HepG2 (cell line): Measurements from ENCODE around the gene TCAF1. TPM values are rescaled to one million over a fixed set of nuclear protein-coding genes. Genes with fewer than 3 reads are reported as not detected.
A peak's percentile ranks its signal among the peaks of the same experiment; 100 is the strongest.

Source experiments
- AGO2 ChIP-seq: fragments of 200-400 bp; formaldehyde crosslinking; optimal IDR thresholded peaks from 2 replicates; pipeline ENCODE3; 2017; ENCODE audit warnings: mild to moderate bottlenecking, low read depth, low read length, moderate library complexity
- FOXA3 ChIP-seq: IDR thresholded peaks from 2 replicates; pipeline ENCODE4 v1.6.1; 2016; ENCODE audit warnings: missing genetic modification reagents, missing compliant biosample characterization
- FOXK1 ChIP-seq: sonication (generic); formaldehyde crosslinking; IDR thresholded peaks from 2 replicates; pipeline ENCODE4 v1.4.0; 2020; ENCODE audit warnings: low read depth, missing genetic modification reagents, borderline replicate concordance
- NFYC ChIP-seq: IDR thresholded peaks from 2 replicates; pipeline ENCODE4 v1.6.1; 2016; ENCODE audit warnings: missing genetic modification reagents, missing compliant biosample characterization
- NR2C2 ChIP-seq: sonication (generic); formaldehyde crosslinking; IDR thresholded peaks from 2 replicates; pipeline ENCODE4 v1.4.0; 2020; ENCODE audit warnings: missing genetic modification reagents, mild to moderate bottlenecking, moderate library complexity, borderline replicate concordance
- NR2F1 ChIP-seq, 2 experiments: fragments of 450-650 bp in 1 of 2; formaldehyde crosslinking in 1 of 2; IDR thresholded peaks; 2 replicates each; pipeline versions ENCODE4 v1.5.0 to v1.6.1; 2016 to 2020; ENCODE audit warnings: mild to moderate bottlenecking in 1 of 2, missing compliant biosample characterization in 1 of 2, missing genetic modification reagents in 1 of 2, moderate library complexity in 1 of 2
- PPARG ChIP-seq: conservative IDR thresholded peaks from 2 replicates; pipeline ENCODE4 v1.6.1; 2016; ENCODE audit warnings: missing biosample characterization, missing genetic modification reagents
- TAF1 ChIP-seq: sonication (generic); formaldehyde crosslinking; IDR thresholded peaks from 2 replicates; pipeline ENCODE4 v1.4.0; 2020; ENCODE audit warnings: missing genetic modification reagents
- ZBTB7B ChIP-seq: sonication (generic); formaldehyde crosslinking; IDR thresholded peaks from 2 replicates; pipeline ENCODE4 v1.4.0; 2020; ENCODE audit warnings: missing genetic modification reagents
- ZNF225 ChIP-seq: sonication (generic); formaldehyde crosslinking; IDR thresholded peaks from 2 replicates; pipeline ENCODE4 v1.4.0; 2020; ENCODE audit warnings: mild to moderate bottlenecking, missing genetic modification reagents
- ZNF317 ChIP-seq: sonication (generic); formaldehyde crosslinking; IDR thresholded peaks from 2 replicates; pipeline ENCODE4 v1.5.0; 2020; ENCODE audit warnings: mild to moderate bottlenecking, missing genetic modification reagents
- ZNF383 ChIP-seq: sonication (generic); formaldehyde crosslinking; IDR thresholded peaks from 2 replicates; pipeline ENCODE4 v1.4.0; 2020; ENCODE audit warnings: missing genetic modification reagents, mild to moderate bottlenecking, borderline replicate concordance
- ZNF496 ChIP-seq: sonication (generic); formaldehyde crosslinking; IDR thresholded peaks from 2 replicates; pipeline ENCODE4 v1.8.1; 2023; ENCODE audit warnings: mild to moderate bottlenecking, moderate library complexity, missing genetic modification reagents; ENCODE audit not compliant: insufficient replicate concordance
- polyA plus RNA-seq, 8 experiments: library from polyadenylated mRNA; depleted of rRNA in 3 of 8; stranded (reverse) in 7 of 8; unstranded in 1 of 8; fragments of >200 nt; fragmentation: Illumina TruSeq in 4 of 8; extraction: Trizol in 4 of 8; gene quantifications; 2 replicates each; pipeline versions ENCODE4 v1.2.1 to v1.2.3, GENCODE V29; 2011 to 2016; ENCODE audit warnings: low read depth in 4 of 8, missing spikeins in 1 of 8, mixed read lengths in 1 of 8; ENCODE audit not compliant: insufficient read depth in 1 of 8
- total RNA-seq, 5 experiments: library from RNA; depleted of rRNA; stranded (reverse); fragments of >200 nt; fragmentation: Illumina TruSeq; extraction: Trizol; gene quantifications; 2 replicates each; pipeline ENCODE4 v1.2.3, GENCODE V29; 2016; ENCODE audit warnings: low read depth in 1 of 5
- TF ChIP-seq, protein P1 (sequence below): sonication (generic); formaldehyde crosslinking; conservative IDR thresholded peaks from 2 replicates; pipeline ENCODE4 v1.5.0; 2020; ENCODE audit warnings: missing genetic modification reagents
- TF ChIP-seq, protein P2 (sequence below): sonication (generic); formaldehyde crosslinking; IDR thresholded peaks from 2 replicates; pipeline ENCODE4 v1.5.0; 2020; ENCODE audit warnings: missing genetic modification reagents
- TF ChIP-seq, protein P3 (sequence below): sonication (generic); formaldehyde crosslinking; IDR thresholded peaks from 2 replicates; pipeline ENCODE4 v1.5.0; 2020; ENCODE audit warnings: mild to moderate bottlenecking, missing genetic modification reagents
- TF ChIP-seq, protein P4 (sequence below): sonication (generic); formaldehyde crosslinking; IDR thresholded peaks from 2 replicates; pipeline ENCODE4 v1.8.1; 2022; ENCODE audit warnings: low read depth, mild to moderate bottlenecking, missing genetic modification reagents
- TF ChIP-seq, protein P5 (sequence below): sonication (generic); formaldehyde crosslinking; IDR thresholded peaks from 2 replicates; pipeline ENCODE4 v1.4.0; 2020; ENCODE audit warnings: missing genetic modification reagents
- TF ChIP-seq, protein P6 (sequence below): sonication (generic); formaldehyde crosslinking; IDR thresholded peaks from 2 replicates; pipeline ENCODE4 v1.8.0; 2022; ENCODE audit warnings: mild to moderate bottlenecking, missing genetic modification reagents

TCAF1 gene
- total and polyA plus RNA-seq, 2 of the 13 experiments (the other 11 are each of a cell fraction or from before 2014, with no cell fraction given): 36.2 to 101 TPM

DNA sequence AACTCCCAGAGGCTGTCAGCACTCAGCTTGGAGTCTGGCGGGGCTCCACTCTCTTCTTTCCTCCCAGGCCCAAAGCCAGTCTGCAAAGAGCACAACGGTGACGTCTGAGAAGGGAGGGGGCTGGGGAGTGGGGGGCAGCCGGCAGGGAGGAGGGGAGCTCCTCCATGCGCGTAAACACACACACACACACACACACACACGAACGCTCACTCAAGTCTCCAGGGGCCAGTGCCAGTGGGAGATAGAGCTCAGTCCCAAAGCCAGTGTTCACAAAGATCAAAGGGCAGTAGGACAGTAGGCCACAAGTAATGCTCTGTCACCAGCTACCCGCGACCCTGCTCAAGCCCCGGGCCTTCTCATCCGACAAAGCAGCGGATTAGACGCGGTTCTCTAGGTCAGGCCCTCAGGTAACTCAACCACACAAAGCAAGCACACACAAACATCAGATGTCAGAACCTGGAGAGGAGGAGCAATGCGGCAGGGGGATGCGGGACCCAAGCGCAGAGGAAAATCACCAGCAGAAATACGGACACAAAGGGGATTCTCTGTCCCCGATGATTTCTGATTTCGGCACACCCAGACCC lies 19.9 kb downstream of the TCAF1 start (continued):
- TF ChIP-seq, protein P1, sequence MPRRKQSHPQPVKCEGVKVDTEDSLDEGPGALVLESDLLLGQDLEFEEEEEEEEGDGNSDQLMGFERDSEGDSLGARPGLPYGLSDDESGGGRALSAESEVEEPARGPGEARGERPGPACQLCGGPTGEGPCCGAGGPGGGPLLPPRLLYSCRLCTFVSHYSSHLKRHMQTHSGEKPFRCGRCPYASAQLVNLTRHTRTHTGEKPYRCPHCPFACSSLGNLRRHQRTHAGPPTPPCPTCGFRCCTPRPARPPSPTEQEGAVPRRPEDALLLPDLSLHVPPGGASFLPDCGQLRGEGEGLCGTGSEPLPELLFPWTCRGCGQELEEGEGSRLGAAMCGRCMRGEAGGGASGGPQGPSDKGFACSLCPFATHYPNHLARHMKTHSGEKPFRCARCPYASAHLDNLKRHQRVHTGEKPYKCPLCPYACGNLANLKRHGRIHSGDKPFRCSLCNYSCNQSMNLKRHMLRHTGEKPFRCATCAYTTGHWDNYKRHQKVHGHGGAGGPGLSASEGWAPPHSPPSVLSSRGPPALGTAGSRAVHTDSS (CRISPR knock-in tag): no peak
- peak; percentile 44 to 79; a peak in 3 of 4 replicates for TF ChIP-seq NR2F1 (CRISPR knock-in tag; IDR thresholded peaks at IDR 0.05)
- TF ChIP-seq, protein P2, sequence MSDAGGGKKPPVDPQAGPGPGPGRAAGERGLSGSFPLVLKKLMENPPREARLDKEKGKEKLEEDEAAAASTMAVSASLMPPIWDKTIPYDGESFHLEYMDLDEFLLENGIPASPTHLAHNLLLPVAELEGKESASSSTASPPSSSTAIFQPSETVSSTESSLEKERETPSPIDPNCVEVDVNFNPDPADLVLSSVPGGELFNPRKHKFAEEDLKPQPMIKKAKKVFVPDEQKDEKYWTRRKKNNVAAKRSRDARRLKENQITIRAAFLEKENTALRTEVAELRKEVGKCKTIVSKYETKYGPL (CRISPR knock-in tag): no peak
- no peak for TF ChIP-seq AGO2
- TF ChIP-seq, protein P3, sequence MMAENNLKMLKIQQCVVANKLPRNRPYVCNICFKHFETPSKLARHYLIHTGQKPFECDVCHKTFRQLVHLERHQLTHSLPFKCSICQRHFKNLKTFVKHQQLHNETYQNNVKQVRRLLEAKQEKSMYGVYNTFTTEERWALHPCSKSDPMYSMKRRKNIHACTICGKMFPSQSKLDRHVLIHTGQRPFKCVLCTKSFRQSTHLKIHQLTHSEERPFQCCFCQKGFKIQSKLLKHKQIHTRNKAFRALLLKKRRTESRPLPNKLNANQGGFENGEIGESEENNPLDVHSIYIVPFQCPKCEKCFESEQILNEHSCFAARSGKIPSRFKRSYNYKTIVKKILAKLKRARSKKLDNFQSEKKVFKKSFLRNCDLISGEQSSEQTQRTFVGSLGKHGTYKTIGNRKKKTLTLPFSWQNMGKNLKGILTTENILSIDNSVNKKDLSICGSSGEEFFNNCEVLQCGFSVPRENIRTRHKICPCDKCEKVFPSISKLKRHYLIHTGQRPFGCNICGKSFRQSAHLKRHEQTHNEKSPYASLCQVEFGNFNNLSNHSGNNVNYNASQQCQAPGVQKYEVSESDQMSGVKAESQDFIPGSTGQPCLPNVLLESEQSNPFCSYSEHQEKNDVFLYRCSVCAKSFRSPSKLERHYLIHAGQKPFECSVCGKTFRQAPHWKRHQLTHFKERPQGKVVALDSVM: no peak
- TF ChIP-seq, protein P4, sequence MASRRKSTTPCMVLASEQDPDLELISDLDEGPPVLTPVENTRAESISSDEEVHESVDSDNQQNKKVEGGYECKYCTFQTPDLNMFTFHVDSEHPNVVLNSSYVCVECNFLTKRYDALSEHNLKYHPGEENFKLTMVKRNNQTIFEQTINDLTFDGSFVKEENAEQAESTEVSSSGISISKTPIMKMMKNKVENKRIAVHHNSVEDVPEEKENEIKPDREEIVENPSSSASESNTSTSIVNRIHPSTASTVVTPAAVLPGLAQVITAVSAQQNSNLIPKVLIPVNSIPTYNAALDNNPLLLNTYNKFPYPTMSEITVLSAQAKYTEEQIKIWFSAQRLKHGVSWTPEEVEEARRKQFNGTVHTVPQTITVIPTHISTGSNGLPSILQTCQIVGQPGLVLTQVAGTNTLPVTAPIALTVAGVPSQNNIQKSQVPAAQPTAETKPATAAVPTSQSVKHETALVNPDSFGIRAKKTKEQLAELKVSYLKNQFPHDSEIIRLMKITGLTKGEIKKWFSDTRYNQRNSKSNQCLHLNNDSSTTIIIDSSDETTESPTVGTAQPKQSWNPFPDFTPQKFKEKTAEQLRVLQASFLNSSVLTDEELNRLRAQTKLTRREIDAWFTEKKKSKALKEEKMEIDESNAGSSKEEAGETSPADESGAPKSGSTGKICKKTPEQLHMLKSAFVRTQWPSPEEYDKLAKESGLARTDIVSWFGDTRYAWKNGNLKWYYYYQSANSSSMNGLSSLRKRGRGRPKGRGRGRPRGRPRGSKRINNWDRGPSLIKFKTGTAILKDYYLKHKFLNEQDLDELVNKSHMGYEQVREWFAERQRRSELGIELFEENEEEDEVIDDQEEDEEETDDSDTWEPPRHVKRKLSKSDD (CRISPR knock-in tag): 0 out of 2 replicates have a peak, but pooled peaks have one; percentile 26
- no peak for TF ChIP-seq NFYC (CRISPR knock-in tag)
- no peak for TF ChIP-seq TAF1
- TF ChIP-seq FOXA3: peak; percentile 24; the same call in 1 of the 2 replicates
- TF ChIP-seq ZNF317 (CRISPR knock-in tag): no peak
- peak; percentile 47; the same call in 1 of the 2 replicates for TF ChIP-seq ZBTB7B (CRISPR knock-in tag)
- TF ChIP-seq, protein P5, sequence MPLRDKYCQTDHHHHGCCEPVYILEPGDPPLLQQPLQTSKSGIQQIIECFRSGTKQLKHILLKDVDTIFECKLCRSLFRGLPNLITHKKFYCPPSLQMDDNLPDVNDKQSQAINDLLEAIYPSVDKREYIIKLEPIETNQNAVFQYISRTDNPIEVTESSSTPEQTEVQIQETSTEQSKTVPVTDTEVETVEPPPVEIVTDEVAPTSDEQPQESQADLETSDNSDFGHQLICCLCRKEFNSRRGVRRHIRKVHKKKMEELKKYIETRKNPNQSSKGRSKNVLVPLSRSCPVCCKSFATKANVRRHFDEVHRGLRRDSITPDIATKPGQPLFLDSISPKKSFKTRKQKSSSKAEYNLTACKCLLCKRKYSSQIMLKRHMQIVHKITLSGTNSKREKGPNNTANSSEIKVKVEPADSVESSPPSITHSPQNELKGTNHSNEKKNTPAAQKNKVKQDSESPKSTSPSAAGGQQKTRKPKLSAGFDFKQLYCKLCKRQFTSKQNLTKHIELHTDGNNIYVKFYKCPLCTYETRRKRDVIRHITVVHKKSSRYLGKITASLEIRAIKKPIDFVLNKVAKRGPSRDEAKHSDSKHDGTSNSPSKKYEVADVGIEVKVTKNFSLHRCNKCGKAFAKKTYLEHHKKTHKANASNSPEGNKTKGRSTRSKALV (CRISPR knock-in tag): no peak
- peak; percentile 51; the same call in 1 of the 2 replicates for TF ChIP-seq FOXK1 (CRISPR knock-in tag)
- TF ChIP-seq NR2C2 (CRISPR knock-in tag): no peak
- TF ChIP-seq ZNF383 (CRISPR knock-in tag): no peak
- no peak for TF ChIP-seq ZNF225 (CRISPR knock-in tag)
- TF ChIP-seq, protein P6, sequence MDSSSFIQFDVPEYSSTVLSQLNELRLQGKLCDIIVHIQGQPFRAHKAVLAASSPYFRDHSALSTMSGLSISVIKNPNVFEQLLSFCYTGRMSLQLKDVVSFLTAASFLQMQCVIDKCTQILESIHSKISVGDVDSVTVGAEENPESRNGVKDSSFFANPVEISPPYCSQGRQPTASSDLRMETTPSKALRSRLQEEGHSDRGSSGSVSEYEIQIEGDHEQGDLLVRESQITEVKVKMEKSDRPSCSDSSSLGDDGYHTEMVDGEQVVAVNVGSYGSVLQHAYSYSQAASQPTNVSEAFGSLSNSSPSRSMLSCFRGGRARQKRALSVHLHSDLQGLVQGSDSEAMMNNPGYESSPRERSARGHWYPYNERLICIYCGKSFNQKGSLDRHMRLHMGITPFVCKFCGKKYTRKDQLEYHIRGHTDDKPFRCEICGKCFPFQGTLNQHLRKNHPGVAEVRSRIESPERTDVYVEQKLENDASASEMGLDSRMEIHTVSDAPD (CRISPR knock-in tag): no peak
- TF ChIP-seq ZNF496 (CRISPR knock-in tag): no peak
- peak; percentile 84 for TF ChIP-seq PPARG (CRISPR knock-in tag)
